ENCODE measurements around the gene WNT3.
"Not testable (repeated sequence)": the region's sequence is repeated elsewhere in the genome, so short reads cannot be mapped to it uniquely, and the experiment has no call there.

The WNT3 gene

DNA sequence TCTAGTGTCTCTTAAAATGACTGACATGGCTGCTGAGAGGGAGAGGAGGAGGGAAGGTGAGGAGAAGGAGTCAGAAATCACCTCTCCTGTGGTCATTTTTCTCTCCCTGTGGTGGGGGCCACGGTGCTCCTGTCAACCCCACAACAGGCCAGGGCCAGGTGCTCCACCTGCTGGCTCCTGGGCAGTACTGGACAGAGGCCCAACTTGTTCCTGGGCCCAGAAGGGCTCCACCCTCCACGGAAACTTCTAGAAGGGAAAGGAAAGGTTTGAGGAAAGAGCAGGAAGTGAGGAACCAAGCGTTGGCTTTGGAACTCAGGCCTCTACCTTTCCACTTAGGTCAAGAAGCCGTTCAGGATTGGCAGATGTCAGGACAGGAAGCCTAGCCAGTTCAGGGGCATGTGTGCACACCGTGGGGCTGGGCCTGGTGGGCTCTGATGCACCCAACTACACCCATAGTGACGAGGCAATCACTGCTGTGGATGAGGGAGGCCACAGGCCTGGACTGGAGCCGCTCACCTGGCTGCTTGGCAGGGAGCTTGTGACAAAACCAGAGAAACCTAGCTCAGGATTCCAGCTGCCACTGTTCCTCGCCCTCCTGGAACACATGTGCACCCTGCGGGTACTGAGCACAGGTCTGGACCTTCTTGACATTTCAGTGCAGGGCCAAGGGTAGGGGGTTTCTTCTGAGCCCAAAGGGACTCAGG lies 36.1 kb downstream of the WNT3 start:
- DNase-seq = no peak

DNA sequence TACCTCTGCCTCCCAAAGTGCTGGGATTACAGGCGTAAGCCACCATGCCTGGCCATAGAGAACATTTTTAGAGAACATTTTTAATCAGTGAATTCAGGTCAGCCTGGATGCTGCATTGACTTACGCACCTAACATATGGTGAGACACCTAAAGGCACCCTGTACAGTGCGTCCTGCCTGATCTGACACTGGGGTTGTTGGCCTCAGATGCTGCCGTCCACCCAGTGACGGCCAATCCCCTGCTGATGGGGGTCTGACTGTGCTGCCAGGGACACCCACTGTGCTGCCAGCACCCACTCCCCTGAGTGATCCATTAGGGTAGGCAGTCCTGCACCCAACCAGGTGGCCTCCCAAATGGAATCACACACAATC lies 38.5 kb downstream of the WNT3 start:
- no peak for DNase-seq

DNA sequence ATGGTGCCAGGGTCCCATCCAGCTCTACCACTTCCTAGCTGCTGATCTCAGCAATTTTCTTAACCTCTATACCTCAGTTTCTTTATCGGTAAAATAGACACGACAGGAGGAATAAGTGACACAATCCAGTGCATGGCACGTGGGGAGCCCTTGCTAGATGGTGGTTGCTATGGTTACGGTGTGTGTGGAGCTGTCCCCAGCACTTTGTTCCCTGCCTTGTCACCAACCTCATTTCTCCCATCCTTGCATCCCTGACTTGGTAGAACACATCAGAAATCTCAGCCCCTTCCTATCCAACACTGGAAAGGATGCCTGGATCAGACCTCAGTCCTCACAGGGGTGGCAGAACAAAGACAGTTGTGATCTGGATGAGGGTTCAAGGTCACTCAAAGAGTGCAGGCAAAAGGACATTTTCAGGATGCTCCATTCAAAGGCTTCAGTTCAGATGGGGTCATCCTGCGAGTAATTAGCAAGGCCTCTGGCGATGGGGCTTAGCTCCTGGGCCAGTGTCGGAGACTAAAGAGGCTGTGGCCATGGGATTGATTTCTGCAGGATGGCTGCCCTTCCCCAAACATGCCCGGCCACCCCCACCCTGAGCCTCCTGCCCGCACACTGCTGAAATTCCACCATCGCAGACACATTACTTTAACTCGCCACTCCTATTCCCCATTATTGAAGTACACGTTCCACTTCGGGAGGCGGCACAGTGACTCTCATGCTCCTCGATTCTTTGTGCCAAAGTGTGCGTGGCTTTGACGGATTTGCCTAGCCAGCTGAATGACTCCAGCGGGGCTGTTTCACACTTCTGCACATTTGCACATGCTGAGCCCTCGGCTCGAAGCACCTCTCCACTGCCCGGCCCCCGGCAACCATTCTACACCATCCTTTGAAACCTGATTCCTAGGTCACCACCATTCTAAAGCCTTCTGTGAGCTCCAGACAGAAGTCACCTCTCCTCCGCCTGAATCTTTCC lies 40.3 kb downstream of the WNT3 start:
- DNase-seq = no peak

DNA sequence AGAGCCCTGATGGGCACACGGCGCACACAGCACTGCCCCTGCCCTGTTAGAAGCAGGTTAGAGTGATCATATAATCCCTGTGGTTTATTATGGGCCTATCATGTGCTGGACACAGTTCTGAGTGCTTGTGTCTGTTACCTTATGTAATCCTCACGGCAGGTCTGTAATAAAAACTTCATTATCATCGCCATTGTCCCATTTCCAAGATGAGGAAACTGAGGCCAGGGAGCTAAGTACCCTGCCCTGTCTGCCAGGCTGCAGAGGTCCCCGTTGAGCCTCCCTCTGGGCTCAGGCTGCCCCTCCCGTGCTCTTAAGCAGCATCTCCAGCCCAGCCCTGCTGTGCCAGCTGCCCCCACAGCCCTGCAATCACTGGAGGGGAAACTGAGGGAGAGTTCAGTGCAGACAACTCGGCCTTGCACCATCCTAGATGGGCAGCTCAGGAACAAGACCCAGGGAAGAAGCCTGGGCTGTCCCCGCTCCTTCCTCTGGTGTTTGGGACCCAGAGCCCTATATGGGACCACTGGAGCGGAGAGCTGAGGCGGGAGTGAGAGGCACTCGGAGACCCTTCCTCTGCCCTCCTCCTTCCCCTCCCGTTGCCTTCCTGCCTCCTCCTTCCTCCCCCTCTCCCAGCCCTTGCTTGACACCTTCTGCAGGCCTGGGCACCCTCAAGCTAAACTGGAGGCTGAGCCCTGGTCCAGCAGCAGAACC lies 42.0 kb downstream of the WNT3 start:
- no peak for DNase-seq

DNA sequence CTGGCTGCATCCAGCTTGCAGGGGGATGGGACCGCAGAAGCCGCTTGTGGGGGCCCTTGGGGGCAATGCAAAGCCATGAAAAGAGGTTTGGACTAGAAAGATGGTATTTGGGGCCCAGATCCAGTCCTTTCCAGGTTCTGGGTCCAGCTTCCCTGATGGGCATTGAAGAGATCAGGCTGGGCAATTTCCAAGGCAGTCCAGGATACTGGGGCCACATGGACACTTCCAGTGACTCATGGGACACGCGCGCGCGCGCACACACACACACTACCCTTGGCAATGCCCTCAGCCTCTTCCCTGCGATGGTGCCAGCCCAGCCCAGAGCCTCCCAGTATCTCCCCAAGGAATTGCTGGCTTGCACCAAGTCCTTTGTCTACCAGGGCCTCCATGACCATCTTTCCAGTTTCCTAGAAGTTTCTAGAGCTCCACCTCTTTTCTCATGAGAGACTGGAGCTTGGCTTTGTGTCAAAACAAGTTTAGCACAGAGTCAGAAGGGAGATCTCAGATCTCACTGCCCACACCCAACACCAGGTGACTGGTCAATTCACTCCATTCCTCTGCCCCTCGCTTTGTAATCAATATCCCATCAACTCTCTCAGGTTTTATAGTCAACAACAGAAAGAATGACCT lies 44.3 kb downstream of the WNT3 start:
- DNase-seq = no peak

DNA sequence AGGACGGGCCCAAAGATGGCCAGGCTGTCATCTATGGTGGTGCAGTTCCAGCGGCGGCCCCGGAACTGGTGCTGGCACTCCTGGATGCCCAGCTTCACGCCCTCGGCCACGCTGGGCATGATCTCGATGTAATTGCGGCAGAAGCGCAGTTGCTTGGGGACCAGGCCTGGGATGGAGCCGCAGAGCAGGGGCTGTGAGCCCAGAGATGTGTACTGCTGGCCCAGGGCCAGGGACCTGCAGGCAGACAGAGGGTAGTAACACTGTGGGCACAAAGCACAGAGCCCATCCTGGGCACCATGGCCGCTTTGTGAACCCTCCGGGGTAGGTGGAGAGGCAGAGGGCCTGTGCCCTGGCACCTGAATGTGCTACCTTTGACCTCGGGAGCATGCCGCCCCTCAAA lies 44.8 kb downstream of the WNT3 start:
- no peak for DNase-seq

DNA sequence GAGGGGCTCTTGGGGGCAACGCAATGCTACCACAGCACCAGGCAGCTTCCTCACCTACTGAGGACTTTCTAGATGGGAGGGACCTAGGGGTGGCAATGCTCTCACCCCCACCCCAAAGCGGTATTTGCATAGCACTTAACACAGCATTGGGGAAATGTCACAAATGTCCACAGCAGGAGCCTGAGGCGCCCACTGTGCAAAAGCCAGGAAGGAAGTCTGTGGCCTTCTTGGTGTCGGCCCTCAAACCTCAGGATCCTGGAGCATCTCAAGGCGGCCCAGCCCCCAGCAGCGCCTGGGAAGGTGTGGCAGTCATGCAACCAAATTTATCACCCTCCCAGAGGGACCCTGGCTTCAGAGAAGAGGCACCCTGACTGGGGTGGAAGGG lies 45.3 kb downstream of the WNT3 start:
- no peak for DNase-seq

DNA sequence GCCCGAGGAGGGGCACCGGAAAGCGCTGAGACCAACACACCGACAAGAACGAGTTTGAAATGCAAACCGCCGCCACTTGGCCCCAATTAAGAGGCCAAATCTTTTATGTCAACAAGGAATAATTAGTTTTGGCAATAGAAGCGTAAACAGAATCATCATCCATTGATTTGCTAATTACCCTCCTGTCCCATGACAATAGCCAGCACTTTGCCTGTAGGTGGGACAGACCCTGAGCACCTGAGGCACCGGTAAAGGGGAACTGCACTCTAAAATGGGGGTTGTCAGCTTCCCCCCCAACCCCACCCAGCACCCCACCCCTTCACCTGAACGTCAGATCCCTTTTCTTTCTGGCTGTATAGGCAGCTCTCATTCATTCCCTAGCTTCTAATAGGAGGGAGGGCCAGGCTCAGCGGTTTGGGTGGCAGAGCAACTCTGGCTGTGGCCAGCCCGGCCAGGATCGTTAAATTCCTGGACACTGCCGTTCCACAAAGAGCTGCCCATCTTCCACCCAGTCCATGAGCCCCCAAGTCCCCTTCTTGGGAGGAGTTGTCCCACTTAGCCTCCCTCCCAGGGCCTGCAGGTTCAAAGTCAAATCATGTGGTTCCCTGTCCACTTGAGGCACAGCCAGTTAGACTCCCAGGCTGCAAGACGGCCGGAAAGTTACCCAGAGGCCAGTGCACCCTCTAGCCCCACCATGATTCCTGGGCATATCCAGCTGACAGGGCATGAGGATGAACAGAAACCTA lies 45.8 kb downstream of the WNT3 start:
- no peak for DNase-seq

DNA sequence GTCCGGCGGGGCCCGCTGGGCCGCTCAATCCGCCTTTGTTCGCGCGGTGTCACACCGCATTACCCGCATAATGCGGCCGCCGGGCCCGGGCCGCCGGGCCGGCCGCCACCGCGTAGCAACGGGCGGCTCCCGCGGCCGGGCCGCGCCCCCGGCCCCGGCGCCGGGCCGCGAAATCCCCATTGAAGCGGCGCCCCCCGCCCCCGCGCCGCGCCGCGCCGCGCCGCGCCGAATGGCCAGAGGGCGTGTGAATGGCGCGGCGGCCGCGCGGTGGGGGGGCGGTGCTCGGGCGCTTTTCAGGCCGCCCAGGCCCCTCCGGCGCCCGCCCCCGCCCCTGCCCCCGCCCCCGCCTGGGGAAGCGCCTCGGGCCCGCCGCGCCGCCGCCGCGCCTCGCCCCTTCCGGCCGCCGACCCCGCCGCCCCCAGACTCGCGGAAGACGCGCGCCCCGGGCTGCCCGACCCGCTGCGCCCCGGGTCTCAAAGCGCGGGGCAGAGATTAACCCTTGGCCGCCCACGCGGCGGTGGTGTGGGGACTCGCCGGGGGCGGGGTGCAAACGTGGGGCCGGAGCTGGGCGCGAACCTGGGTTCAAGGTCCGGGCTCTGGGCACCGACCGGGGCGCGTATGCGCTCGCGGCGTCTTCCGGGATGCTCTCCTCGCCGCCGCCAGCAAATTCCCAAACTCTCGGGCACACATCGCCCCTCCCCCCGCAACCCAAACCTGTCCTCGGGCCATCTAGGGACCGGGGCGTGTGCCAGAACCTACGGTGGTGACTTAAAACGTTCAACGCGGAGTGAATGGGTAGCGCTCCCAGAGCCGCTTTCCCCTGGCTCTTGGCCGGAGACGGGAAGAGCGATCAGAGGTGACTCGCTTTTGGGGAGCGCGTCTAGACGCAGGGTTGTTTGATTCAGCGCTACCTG lies 46.7 kb downstream of the WNT3 start:
- DNase-seq = no peak

DNA sequence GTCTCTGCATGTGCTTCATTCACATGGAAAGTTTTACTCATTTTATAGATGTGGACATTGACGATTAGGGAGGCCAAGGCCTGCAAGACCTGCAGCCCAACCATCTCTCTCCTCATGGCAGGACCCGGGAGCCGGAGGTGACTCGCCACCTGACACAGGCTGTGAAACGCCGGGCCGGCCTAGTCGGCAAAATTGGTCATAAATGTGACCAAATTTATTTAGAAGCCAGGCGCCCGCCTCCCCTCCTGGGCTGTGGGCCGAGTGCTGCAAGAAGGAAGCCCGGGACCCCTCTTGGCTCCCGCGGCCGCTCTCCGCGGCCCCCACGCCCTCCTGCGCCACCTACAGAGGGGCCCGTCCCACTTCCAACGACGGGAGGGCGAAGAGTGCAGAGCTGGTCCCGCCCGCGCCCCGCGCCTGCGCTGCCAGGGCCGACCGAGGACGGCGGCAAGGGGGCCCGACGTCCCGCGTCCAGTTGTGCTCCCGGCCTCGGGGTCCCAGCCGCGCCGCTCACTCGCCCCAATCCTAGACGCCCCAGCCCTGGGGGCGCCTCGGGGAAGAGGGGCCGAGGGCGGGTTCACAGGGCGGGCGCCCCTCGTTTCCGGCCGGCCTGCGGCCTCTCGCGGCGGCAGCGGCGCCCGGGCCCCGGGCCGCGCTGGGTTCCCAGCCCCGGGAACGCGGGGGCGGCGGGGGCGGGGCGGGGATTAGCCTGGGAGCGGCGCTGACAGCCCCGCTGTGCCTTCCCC lies 47.5 kb downstream of the WNT3 start:
- DNase-seq = no peak

DNA sequence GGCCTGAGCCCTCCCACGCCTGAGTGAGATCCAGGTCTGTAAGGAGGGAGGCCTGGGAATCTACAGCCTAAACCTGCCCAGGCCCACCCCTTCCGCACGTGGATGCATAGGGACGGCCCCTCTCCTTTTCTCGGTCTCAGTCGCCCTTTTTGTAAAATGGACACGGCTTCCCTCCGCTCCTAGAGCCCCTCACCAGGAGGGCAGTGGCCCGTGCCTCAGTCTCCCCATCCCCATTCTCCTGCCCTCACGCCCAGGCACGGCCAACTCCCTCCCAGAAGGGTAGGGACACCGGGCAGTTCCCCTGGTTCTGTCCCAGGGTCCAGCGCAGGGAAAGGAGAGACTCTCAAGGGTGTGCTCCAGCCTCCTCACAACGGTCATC lies 48.1 kb downstream of the WNT3 start:
- no peak for DNase-seq

DNA sequence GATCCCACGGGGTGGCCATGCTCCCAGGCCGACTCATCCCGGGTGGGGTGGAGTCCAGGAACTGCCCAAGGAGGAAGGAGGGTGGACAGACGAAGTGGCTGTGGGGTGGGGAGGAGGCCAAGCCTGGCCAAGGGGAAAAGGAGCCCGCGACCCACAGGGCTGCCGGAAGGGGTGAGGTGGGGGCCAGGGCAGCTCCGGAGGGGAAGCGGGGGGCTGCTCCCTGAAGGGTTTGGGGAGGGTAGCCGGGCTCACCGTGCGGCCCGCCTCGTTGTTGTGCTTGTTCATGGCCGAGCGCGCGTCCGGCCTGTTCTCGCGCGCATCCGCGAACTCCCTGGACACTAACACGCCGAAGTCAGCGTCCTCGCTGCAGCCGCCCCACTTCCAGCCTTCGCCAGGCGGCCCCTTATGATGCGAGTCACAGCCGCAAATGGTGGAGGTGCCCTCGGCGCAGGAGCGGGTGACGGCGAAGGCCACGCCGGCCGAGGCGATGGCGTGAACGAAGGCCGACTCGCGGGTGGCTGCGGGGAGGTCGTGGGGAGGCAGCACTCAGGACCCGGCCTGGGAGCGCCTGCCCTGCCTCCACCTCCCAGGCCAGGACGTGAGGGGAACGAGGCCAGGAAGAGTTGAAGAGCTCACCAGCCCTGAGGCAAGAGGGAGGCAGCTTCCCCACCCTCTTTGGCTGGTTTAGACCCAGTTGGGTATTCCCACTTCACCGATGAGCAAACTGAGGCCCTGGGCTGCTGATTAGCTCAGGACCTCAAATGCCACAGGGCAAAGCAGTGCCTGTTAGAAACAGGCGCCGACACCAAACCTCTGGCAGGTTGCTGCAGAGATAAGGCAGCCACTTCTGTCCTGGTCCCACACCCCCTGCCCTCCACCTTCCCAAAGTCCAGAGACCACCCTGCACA lies 48.7 kb downstream of the WNT3 start:
- DNase-seq = no peak

DNA sequence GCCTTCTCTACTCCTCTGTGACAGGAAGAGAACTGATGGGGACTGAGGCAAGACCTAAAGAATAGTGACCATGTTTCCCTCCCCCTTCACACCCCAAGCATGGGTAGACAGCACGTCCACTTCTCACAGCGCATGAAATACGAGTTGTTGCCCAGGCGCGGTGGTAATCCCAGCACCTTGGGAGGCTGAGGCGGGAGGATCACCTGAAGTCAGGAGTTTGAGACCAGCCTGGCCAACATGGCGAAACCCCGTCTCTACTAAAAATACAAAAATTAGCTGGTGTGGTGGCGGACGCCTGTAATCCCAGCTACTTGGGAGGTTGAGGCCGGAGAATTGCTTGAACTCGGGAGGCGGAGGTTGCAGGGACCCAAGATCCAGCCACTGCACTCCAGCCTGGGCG lies 49.6 kb downstream of the WNT3 start:
- not testable (repeated sequence) for DNase-seq

DNA sequence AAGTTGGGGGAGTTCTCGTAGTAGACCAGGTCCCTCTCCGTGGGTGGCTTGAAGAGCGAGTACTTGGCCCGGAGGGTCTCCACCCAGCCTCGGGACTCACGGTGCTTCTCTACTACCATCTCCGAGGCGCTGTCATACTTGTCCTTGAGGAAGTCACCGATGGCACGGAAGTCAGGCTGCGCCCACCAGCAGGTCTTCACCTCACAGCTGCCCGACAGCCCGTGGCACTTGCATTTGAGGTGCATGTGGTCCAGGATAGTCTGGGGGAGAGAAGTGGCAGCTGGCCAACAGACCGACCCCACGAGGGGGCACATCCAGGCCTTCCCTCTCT lies 50.0 kb downstream of the WNT3 start:
- DNase-seq = no peak

DNA sequence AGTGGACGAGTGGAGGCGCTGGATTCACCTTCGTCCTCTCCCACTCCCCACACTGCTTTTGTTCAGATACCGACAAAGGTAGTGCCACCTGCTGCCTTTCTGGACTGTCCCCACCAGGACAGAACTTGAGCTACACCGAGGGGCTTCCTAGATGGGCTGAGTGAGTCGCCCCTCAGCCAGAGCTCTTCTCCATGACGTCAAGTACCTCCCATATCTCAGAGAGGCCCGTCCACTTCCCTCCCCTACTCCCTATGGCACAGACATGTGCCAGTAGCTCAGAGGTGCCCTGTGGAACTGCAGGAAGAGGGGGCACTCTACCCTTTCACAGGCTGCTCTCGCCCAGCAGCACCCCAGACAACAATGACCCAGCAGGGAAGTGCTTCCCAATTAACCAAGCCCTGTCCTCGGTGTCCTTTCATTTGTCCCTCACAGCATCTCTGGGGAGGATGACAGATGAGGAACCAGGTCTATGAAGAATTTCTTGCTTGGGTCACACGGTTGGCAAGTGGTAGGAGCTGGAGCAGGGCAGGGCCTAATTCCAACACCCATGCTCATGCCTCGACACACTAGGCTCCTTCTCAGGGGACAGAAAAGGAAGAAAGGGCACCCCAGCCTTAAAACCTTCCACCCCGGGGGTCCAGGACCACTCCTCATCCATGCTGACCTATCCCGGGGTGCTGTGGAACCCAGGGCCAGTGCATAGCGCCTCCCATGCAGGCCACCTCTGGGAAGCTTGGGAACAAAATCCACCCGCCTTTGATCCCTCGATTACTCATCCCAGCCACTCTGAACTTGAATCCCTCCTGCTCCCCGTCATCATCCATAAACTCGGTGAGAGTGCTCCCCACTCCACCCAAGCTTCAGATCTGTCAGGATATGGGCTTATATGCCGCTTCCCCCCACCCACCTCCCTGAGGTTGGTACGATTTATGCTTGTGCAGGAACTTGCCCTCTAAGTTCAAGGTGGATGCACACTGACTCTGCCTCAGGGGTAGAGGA lies 51.7 kb downstream of the WNT3 start:
- no peak for DNase-seq

DNA sequence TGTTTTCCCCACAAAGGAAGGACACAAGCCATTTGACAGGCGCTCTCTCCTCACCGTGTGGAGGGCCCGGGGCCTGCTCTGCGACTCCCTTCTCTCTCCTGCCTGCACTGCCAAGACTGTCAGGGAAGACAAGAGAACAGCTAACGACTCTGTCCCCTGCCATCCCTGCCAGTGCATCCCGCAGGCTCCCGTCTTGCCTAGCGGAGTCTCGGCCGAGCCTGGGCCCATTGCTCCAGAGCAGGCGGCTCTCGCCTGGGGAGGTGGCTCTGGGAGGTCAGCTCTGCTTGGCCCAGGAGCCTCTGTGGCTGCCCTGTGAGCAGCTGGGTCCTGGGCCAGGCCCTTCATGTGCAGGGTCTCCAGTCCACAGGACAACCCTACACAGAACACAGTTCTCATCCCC lies 53.0 kb downstream of the WNT3 start:
- no peak for DNase-seq

DNA sequence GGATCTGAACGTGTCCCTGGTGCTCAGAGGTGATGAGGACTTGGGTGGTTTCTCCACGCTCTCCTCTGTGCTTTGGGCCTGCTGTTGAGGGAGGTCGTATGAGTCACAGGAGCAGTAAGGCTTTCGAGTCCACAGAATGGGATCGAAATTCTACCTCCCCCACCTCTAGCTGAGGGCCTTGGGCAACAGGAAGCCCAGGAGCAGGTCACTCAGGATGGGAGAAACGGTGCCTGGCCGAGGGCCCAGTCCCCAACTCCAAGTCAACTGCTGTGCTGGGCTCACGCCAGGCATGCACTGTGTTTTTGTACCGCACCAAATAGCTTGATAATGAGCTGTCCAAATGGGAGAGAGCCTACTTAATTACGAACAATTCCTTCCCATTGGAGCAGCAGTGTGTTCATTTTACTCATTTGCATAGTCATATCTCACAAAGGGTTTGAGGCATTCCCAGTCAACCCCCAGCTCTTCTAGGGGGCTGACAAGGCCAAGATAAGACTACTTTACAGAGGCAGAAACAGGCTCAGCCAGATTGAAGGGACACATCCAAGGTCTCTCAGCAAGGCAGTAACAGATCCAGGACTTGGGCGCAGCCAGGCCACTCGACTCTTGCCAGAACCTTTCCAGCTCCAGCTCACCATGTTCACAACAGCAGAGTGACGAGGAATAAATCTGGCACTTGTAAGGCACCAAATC lies 53.6 kb downstream of the WNT3 start:
- no peak for DNase-seq
